B cell (primary cell): ENCODE measurements around the gene TGFBR1. TPM values are rescaled to one million over a fixed set of nuclear protein-coding genes. Genes with fewer than 3 reads are reported as not detected.

Experiments
- ATAC-seq: fragments of 200-7000 bp; cut with Tn5 transposase; one replicate; pipeline ENCODE4 v1.10.0; 2021; ENCODE audit warnings: low read depth, mild to moderate bottlenecking, moderate number of reproducible peaks, moderate library complexity
- CTCF ChIA-PET: fragments of 350-600 bp; sonication (Branson Sonifier 250); formaldehyde crosslinking; loops from one replicate; lab custom pipeline; 2021; ENCODE audit warnings: antibody characterized with exemption, inconsistent platforms; lab: Charles Lee
- POLR2A ChIA-PET: fragments of 350-600 bp; sonication (Branson Sonifier 250); formaldehyde crosslinking; loops from one replicate; lab custom pipeline; 2021; ENCODE audit warnings: antibody characterized with exemption; lab: Charles Lee
- DNase-seq: peaks from one replicate; pipeline ENCODE4 v3.0.0; 2013
- H2AFZ ChIP-seq: 2 replicates; pipeline ENCODE4 v1.6.1; 2012; ENCODE audit warnings: mild to moderate bottlenecking, low read depth, low read length; ENCODE audit not compliant: insufficient read depth, poor library complexity, severe bottlenecking
- H3K27ac ChIP-seq, 2 donors: 1 replicate in 1 of 2; 2 replicates in 1 of 2; pipeline ENCODE4 v1.5.1; 2012 to 2013; ENCODE audit warnings: low read length in 2 of 2, mild to moderate bottlenecking in 2 of 2, moderate library complexity in 1 of 2
- H3K27me3 ChIP-seq, 4 experiments: fragments of 200-600 bp in 1 of 4; sonication (generic) in 1 of 4; replicated peaks in 1 of 4; 1 replicate in 2 of 4; 2 replicates in 2 of 4; pipeline versions ENCODE4 v1.6.1 to v1.7.0; 2013 to 2016; ENCODE audit warnings: low read length in 3 of 4, mild to moderate bottlenecking in 2 of 4, mixed read lengths in 1 of 4, moderate library complexity in 1 of 4; ENCODE audit not compliant: insufficient read depth in 4 of 4, control insufficient read depth in 3 of 4; ENCODE audit errors: control extremely low read depth in 1 of 4
- H3K36me3 ChIP-seq, 2 experiments: replicated peaks in 1 of 2; 1 replicate in 1 of 2; 2 replicates in 1 of 2; pipeline versions ENCODE4 v1.6.1 to v1.7.1; 2013; ENCODE audit warnings: low read length in 1 of 2; ENCODE audit not compliant: insufficient read depth in 2 of 2, control insufficient read depth in 1 of 2; ENCODE audit errors: control extremely low read depth in 1 of 2, extremely low read depth in 1 of 2
- H3K4me1 ChIP-seq, 2 donors: fragments of 200-600 bp in 1 of 2; sonication (generic) in 1 of 2; 1 replicate in 1 of 2; 2 replicates in 1 of 2; pipeline versions ENCODE4 v1.5.1 to v1.6.1; 2013 to 2017; ENCODE audit warnings: low read length in 2 of 2; ENCODE audit not compliant: control insufficient read depth in 2 of 2, insufficient read depth in 2 of 2
- H3K4me2 ChIP-seq: replicated peaks from 2 replicates; pipeline ENCODE3; 2012; ENCODE audit warnings: mild to moderate bottlenecking, low read depth, low read length; ENCODE audit not compliant: poor library complexity, severe bottlenecking
- H3K4me3 ChIP-seq, 5 experiments: fragments of 200-600 bp in 1 of 5; sonication (generic) in 1 of 5; 1 replicate in 3 of 5; 2 replicates in 2 of 5; pipeline versions ENCODE4 v1.5.1 to v1.7.0; 2011 to 2016; ENCODE audit warnings: low read length in 4 of 5, mild to moderate bottlenecking in 4 of 5, low read depth in 2 of 5, control low read depth in 1 of 5, moderate library complexity in 1 of 5; ENCODE audit not compliant: insufficient read depth in 1 of 5; ENCODE audit errors: control extremely low read depth in 1 of 5, extremely low read depth in 1 of 5
- H3K79me2 ChIP-seq: fragments of 200-600 bp; sonication (generic); one replicate; pipeline ENCODE4 v1.6.0; 2016; ENCODE audit warnings: low read length; ENCODE audit not compliant: control insufficient read depth, insufficient read depth
- H3K9ac ChIP-seq: fragments of 200-600 bp; sonication (generic); 2 replicates; pipeline ENCODE4 v1.6.1; 2017; ENCODE audit warnings: mild to moderate bottlenecking, low read length, moderate library complexity
- H3K9me3 ChIP-seq, 3 donors: one replicate each; pipeline versions ENCODE4 v1.6.1 to v1.7.1; 2013; ENCODE audit warnings: low read length in 2 of 3; ENCODE audit not compliant: control insufficient read depth in 2 of 3, insufficient read depth in 1 of 3; ENCODE audit errors: control extremely low read depth in 1 of 3
- H4K20me1 ChIP-seq: 2 replicates; pipeline ENCODE4 v1.6.0; 2012; ENCODE audit warnings: mild to moderate bottlenecking, low read length; ENCODE audit not compliant: insufficient read depth, control insufficient read depth, poor library complexity, severe bottlenecking
- H3K27ac Mint-ChIP-seq: one replicate; pipeline ENCODE4 v1.8.0; 2021; ENCODE audit warnings: mixed read lengths
- H3K27me3 Mint-ChIP-seq: one replicate; pipeline ENCODE4 v1.8.0; 2021; ENCODE audit warnings: mixed read lengths
- H3K4me1 Mint-ChIP-seq: one replicate; pipeline ENCODE4 v1.8.0; 2021; ENCODE audit warnings: mixed read lengths
- H3K4me3 Mint-ChIP-seq: one replicate; pipeline ENCODE4 v1.8.0; 2021; ENCODE audit warnings: mixed read lengths
- H3K9me3 Mint-ChIP-seq: one replicate; pipeline ENCODE4 v1.8.0; 2022; ENCODE audit warnings: mixed read lengths; ENCODE audit not compliant: insufficient read depth
- EZH2 ChIP-seq: IDR thresholded peaks from 2 replicates; pipeline ENCODE4 v1.6.1; 2012; ENCODE audit warnings: borderline replicate concordance, low read depth, mild to moderate bottlenecking, moderate library complexity, low read length; ENCODE audit not compliant: insufficient read depth, poor library complexity, severe bottlenecking
- WGBS: methylation state at CpG from one replicate; pipeline ENCODE4 v1.1.5; 2013; ENCODE audit warnings: missing lambda C conversion rate; ENCODE audit not compliant: insufficient coverage; 5-methylcytosine and 5-hydroxymethylcytosine counted together
- intact Hi-C: fragments of 100-400 bp; cut with micrococcal nuclease; formaldehyde crosslinking; loops from one replicate; pipeline ENCODE4 v1.10.0; 2022
- polyA plus RNA-seq: library from polyadenylated mRNA; depleted of rRNA; stranded (reverse); fragments of >200 nt; gene quantifications from 2 replicates; pipeline ENCODE4 v1.2.3, GENCODE V29; 2012
- total RNA-seq, 2 donors: library from RNA; stranded (reverse); fragments of 120-200 nt in 1 of 2; gene quantifications; 1 replicate in 1 of 2; 2 replicates in 1 of 2; pipeline versions ENCODE4 v1.2.3 to v1.2.4, GENCODE V29; 2013 to 2022
- TF ChIP-seq, protein P1 (sequence below): fragments of 200-600 bp; IDR thresholded peaks from one replicate; pipeline ENCODE4 v1.8.0; 2022; ENCODE audit warnings: antibody characterized with exemption, mild to moderate bottlenecking

The TGFBR1 gene
- total and polyA plus RNA-seq, 2 donors (not counting 1 experiment from before 2014, with no cell fraction given) = 3.0 to 60.7 TPM

DNA sequence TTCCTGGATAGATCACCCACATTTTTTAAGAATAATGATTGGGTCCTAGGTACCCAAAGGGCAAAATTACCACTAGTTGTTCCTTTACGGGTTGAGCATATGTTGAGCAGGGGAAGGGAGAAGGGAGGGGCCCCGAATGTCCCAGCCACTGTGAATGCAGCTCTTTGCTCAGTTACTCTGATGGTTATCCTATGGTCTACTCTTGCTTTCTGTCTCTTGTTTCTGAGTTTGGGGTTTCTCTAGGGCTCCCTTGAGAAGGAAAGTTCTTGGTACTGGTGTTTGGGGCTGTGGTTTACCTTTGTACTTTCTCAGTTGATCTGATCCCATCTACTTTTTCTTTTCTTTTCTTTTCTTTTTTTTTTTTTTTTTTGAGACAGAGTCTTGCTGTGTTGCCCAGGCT is 61.2 kb downstream of the TGFBR1 start:
- H3K4me3 Mint-ChIP-seq = no peak overlapping the region
- CTCF ChIA-PET = interaction anchor here (2.3 to 10.1 kb wide), 3 partner anchors 12 to 65 kb away, joined by 6 to 185 read pairs (median 16); no protein-coding TSS in a partner anchor
- H3K4me1 ChIP-seq = peaks cover 14 to 16% of the 10 kb centered on the region in 2 donors
- H3K36me3 ChIP-seq = no peaks in the 10 kb centered on the region
- no peaks in the 10 kb centered on the region for H3K27me3 Mint-ChIP-seq
- H3K27ac ChIP-seq = no peak overlapping the region
- 93% methylated on average over 2 of the region's 2 CpGs for WGBS
- no peak overlapping the region for H2AFZ ChIP-seq
- no peaks in the 10 kb centered on the region for H3K9me3 ChIP-seq
- no peaks in the 10 kb centered on the region for H3K79me2 ChIP-seq
- H3K27me3 ChIP-seq = no peaks in the 10 kb centered on the region
- ATAC-seq (no peak), DNase-seq (no peak)
- intact Hi-C loops = loop anchor here (10.0 kb wide), 2 partner anchors 59 to 1269 kb away; partner anchors contain the start of genes ALG2 and SEC61B
- no peak overlapping the region for H3K4me2 ChIP-seq
- H3K9me3 Mint-ChIP-seq = no peaks in the 10 kb centered on the region
- POLR2A ChIA-PET = no interaction called here
- H4K20me1 ChIP-seq = no peaks in the 10 kb centered on the region
- TF ChIP-seq, protein P1, sequence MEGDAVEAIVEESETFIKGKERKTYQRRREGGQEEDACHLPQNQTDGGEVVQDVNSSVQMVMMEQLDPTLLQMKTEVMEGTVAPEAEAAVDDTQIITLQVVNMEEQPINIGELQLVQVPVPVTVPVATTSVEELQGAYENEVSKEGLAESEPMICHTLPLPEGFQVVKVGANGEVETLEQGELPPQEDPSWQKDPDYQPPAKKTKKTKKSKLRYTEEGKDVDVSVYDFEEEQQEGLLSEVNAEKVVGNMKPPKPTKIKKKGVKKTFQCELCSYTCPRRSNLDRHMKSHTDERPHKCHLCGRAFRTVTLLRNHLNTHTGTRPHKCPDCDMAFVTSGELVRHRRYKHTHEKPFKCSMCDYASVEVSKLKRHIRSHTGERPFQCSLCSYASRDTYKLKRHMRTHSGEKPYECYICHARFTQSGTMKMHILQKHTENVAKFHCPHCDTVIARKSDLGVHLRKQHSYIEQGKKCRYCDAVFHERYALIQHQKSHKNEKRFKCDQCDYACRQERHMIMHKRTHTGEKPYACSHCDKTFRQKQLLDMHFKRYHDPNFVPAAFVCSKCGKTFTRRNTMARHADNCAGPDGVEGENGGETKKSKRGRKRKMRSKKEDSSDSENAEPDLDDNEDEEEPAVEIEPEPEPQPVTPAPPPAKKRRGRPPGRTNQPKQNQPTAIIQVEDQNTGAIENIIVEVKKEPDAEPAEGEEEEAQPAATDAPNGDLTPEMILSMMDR = no peak
- no peak for TF ChIP-seq EZH2
- H3K9ac ChIP-seq = no peak overlapping the region
- H3K27ac Mint-ChIP-seq = peak overlapping the region; percentile 47
- no peak overlapping the region for H3K4me3 ChIP-seq
- peaks cover 48% of the 10 kb centered on the region for H3K4me1 Mint-ChIP-seq

DNA sequence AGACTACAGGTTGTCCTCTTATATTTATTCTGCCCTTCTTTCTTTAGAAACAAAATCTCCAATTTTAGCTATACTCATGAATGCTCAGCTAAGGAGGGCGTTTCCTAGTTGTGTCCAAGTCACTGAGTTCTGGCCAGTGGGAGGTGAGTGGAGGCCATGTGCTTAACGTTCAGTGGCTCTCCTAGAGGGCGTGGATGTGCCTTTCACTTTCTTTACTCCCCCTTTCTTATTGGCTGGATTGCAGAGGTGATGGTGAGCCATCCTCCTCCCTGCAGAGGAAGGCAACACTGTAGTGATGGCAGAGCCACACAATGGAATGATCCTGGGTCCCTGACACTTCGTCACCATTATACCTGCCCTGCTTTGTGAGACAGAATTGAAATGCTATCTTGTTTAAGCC is 62.2 kb downstream of the TGFBR1 start:
- Histone ChIP-seq H3K4me1 (peaks cover 14 to 16% of the 10 kb centered on the region in 2 donors), H3K9ac (no peak overlapping the region), H3K9me3 (no peaks in the 10 kb centered on the region), H2AFZ (no peak overlapping the region), H3K79me2 (no peaks in the 10 kb centered on the region), H3K27ac (no peak overlapping the region), H3K4me3 (no peak overlapping the region), H3K36me3 (no peaks in the 10 kb centered on the region), H3K4me2 (peak overlapping the region; percentile 46), H4K20me1 (no peaks in the 10 kb centered on the region), H3K27me3 (no peaks in the 10 kb centered on the region)
- ATAC-seq = no peak
- WGBS = 100% methylated on average over 2 of the region's 4 CpGs
- POLR2A ChIA-PET = interaction anchor here (1.0 to 1.6 kb wide), 2 partner anchors 11 to 17 kb away, joined by 3 to 6 read pairs; no protein-coding TSS in a partner anchor
- CTCF ChIA-PET = interaction anchor here (1.2 to 10.1 kb wide), 6 partner anchors 11 to 844 kb away, joined by 3 to 185 read pairs (median 6); no protein-coding TSS in a partner anchor
- intact Hi-C loops = loop anchor here (1.0 to 10.0 kb wide), 3 partner anchors 17 to 1268 kb away; partner anchors contain the start of genes ALG2 and SEC61B
- DNase-seq = no peak
- TF ChIP-seq, protein P1 = no peak
- TF ChIP-seq EZH2 = no peak
- Mint-ChIP-seq H3K9me3 (no peaks in the 10 kb centered on the region), H3K4me3 (peak overlapping the region; percentile 30), H3K4me1 (peaks cover 48% of the 10 kb centered on the region), H3K27ac (peak overlapping the region; percentile 57), H3K27me3 (no peaks in the 10 kb centered on the region)
